Measurements from ENCODE around the gene NAALADL1. TPM values are rescaled to one million over a fixed set of nuclear protein-coding genes. Genes with fewer than 3 reads are reported as not detected.

The NAALADL1 gene
- total and polyA plus RNA-seq, 9 of the 15 experiments (the other 6 are each of a cell fraction or from before 2014, with no cell fraction given), result 0.06 to 0.72 (median 0.22) TPM; not detected in 4

- TF ChIP-seq TFAP4 (CRISPR knock-in tag; IDR thresholded peaks at IDR 0.05; ENCODE audit: borderline replicate concordance), result 0 out of 2 replicates have a peak, but pooled peaks have one; percentile 15
- peak; percentile 54 for TF ChIP-seq CTCFL (IDR thresholded peaks at IDR 0.05; ENCODE audit: borderline replicate concordance, insufficient read depth, low read depth, low read length, poor library complexity, severe bottlenecking)
- no peak for TF ChIP-seq E2F8 (IDR thresholded peaks at IDR 0.05; ENCODE audit: low read depth, partially characterized antibody)
- no peak for TF ChIP-seq HNRNPK (IDR thresholded peaks at IDR 0.05; ENCODE audit: low read depth, low read length, poor library complexity, severe bottlenecking)
- TF ChIP-seq ZBTB43 (CRISPR knock-in tag; IDR thresholded peaks at IDR 0.05), result no peak
- no peak for TF ChIP-seq ZNF280B (CRISPR knock-in tag; IDR thresholded peaks at IDR 0.05)
- TF ChIP-seq ZNF282 (CRISPR knock-in tag; IDR thresholded peaks at IDR 0.05), result no peak
- no peak for TF ChIP-seq ZNF77 (CRISPR knock-in tag; IDR thresholded peaks at IDR 0.05)
- TF ChIP-seq ZFX (CRISPR knock-in tag; IDR thresholded peaks at IDR 0.05), result no peak
- TF ChIP-seq CEBPZ (IDR thresholded peaks at IDR 0.05; ENCODE audit: borderline replicate concordance, low read depth, low read length), result no peak
- TF ChIP-seq RUNX1 (IDR thresholded peaks at IDR 0.05; ENCODE audit: low read depth), result no peak
- TF ChIP-seq SLC30A9 (CRISPR knock-in tag; IDR thresholded peaks at IDR 0.05), result no peak
- no peak for TF ChIP-seq TAL1 (IDR thresholded peaks at IDR 0.05)
Measured at GRCh38 chr11:65077451-65077850, 19.1 kb upstream of the NAALADL1 start (continued).

All from K562 (cell line).